22Rv1 (cell line): ENCODE results near the gene ZNF48.

Experiments
- ZFX ChIP-seq: fragments of 450-650 bp; IDR thresholded peaks from 2 replicates; pipeline ENCODE4 v1.6.1; 2017; ENCODE audit warnings: antibody characterized with exemption, borderline replicate concordance
- TF ChIP-seq, protein P1 (sequence below): fragments of 450-650 bp; IDR thresholded peaks from 2 replicates; pipeline ENCODE4 v1.5.1; 2017; ENCODE audit warnings: mild to moderate bottlenecking

DNA sequence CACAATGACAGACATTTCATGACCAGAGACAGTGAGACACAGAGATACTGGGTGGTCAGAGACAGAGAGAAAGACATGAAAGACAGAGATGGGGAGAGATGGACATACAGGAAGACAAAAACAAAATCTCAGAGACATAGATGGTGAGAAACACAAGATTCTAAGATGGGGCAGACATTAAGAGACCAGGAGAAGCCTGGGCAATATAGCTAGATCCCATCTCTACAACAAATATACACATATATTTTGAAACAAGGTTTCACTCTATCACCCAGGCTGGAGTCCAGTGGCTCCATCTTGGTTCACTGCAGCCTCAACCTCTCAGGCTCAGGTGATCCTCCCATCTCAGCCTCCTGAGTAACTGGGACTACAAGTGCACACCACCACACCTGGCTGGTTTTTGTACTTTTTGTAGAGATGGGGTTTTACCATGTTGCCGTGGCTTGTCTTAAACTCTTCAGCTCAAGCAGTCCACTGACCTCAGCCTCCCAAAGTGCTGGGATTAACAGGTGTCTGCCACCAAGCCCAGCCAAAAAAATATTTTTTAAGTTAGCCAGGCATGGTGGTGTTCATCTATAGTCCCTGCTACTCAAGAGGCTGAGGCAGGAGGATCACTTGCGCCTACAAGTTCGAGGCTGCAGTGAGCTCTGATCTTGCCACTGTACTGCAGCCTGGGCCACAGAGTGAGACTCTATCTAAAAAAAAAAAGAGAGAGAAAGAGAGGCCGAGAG is 15.0 kb upstream of the ZNF48 start:
- TF ChIP-seq, protein P1, sequence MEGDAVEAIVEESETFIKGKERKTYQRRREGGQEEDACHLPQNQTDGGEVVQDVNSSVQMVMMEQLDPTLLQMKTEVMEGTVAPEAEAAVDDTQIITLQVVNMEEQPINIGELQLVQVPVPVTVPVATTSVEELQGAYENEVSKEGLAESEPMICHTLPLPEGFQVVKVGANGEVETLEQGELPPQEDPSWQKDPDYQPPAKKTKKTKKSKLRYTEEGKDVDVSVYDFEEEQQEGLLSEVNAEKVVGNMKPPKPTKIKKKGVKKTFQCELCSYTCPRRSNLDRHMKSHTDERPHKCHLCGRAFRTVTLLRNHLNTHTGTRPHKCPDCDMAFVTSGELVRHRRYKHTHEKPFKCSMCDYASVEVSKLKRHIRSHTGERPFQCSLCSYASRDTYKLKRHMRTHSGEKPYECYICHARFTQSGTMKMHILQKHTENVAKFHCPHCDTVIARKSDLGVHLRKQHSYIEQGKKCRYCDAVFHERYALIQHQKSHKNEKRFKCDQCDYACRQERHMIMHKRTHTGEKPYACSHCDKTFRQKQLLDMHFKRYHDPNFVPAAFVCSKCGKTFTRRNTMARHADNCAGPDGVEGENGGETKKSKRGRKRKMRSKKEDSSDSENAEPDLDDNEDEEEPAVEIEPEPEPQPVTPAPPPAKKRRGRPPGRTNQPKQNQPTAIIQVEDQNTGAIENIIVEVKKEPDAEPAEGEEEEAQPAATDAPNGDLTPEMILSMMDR = no peak
- TF ChIP-seq ZFX = no peak
